ENCODE measurements around the gene CRYBG2. TPM values are rescaled to one million over a fixed set of nuclear protein-coding genes. Genes with fewer than 3 reads are reported as not detected.
"Not testable (repeated sequence)": the region's sequence is repeated elsewhere in the genome, so short reads cannot be mapped to it uniquely, and the experiment has no call there.

Gene CRYBG2
- total and polyA plus RNA-seq, 10 of the 15 experiments (the other 5 are each of a cell fraction or from before 2014, with no cell fraction given), result 0.03 to 1.2 (median 0.11) TPM; not detected in 4

- FAIRE-seq (no peak), DNase-seq (ENCODE audit: low read depth, low spot score) (no peak), ATAC-seq (no peak)
- H3K9me3 ChIP-seq (replicated peaks; ENCODE audit: control insufficient read depth, insufficient read depth, low read length), result no peaks in the 10 kb centered on the region
- H2AFZ ChIP-seq (ENCODE audit: control insufficient read depth, low read depth, low read length), result no peak overlapping the region
- no peaks in the 10 kb centered on the region for H3K79me2 ChIP-seq (ENCODE audit: control insufficient read depth, insufficient read depth, low read length)
- no peaks in the 10 kb centered on the region for H4K20me1 ChIP-seq (ENCODE audit: control insufficient read depth, insufficient read depth)
- H3K4me1 ChIP-seq (ENCODE audit: control insufficient read depth, insufficient read depth, low read length), result peaks cover 24% of the 10 kb centered on the region
- POLR2A ChIA-PET, result no interaction called here
- TF ChIP-seq POLR2A (IDR thresholded peaks at IDR 0.05; ENCODE audit: low read depth, low read length), result no peak
- no peak for TF ChIP-seq IRF5 (IDR thresholded peaks at IDR 0.05; ENCODE audit: borderline replicate concordance)
- TF ChIP-seq, protein P1, sequence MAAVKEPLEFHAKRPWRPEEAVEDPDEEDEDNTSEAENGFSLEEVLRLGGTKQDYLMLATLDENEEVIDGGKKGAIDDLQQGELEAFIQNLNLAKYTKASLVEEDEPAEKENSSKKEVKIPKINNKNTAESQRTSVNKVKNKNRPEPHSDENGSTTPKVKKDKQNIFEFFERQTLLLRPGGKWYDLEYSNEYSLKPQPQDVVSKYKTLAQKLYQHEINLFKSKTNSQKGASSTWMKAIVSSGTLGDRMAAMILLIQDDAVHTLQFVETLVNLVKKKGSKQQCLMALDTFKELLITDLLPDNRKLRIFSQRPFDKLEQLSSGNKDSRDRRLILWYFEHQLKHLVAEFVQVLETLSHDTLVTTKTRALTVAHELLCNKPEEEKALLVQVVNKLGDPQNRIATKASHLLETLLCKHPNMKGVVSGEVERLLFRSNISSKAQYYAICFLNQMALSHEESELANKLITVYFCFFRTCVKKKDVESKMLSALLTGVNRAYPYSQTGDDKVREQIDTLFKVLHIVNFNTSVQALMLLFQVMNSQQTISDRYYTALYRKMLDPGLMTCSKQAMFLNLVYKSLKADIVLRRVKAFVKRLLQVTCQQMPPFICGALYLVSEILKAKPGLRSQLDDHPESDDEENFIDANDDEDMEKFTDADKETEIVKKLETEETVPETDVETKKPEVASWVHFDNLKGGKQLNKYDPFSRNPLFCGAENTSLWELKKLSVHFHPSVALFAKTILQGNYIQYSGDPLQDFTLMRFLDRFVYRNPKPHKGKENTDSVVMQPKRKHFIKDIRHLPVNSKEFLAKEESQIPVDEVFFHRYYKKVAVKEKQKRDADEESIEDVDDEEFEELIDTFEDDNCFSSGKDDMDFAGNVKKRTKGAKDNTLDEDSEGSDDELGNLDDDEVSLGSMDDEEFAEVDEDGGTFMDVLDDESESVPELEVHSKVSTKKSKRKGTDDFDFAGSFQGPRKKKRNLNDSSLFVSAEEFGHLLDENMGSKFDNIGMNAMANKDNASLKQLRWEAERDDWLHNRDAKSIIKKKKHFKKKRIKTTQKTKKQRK (IDR thresholded peaks at IDR 0.05; ENCODE audit: low read depth, low read length), result no peak
- no peak for TF ChIP-seq ZBTB40 (IDR thresholded peaks at IDR 0.05; ENCODE audit: borderline replicate concordance)
- no peak for TF ChIP-seq CREB1 (IDR thresholded peaks at IDR 0.05; ENCODE audit: low read depth)
- in situ Hi-C loops (cut with MboI), result no loop called here
- RAD21 ChIA-PET (ENCODE audit: unreplicated experiment), result interaction anchor here (1.7 kb wide), 1 partner anchor 123 kb away, joined by 3 read pairs; no protein-coding TSS in a partner anchor
- no peak overlapping the region for H3K4me3 ChIP-seq
- BruUV-seq (replicated peaks), result no TSS peak
- intact Hi-C loops (cut with micrococcal nuclease; ENCODE audit: unreplicated experiment), result no loop called here
- no peaks in the 10 kb centered on the region for H3K36me3 ChIP-seq (ENCODE audit: control insufficient read depth in 2 of 2, insufficient read depth in 2 of 2, low read length in 1 of 2)
- no peak overlapping the region for H3K9ac ChIP-seq (ENCODE audit: control insufficient read depth, insufficient read depth, low read length)
- no peak overlapping the region for H3K27ac ChIP-seq (ENCODE audit: control insufficient read depth, insufficient read depth)
- SMC1A ChIA-PET (ENCODE audit: uncharacterized antibody, unreplicated experiment), result interaction anchor here (1.1 kb wide), 1 partner anchor 28 kb away, joined by 3 read pairs; no protein-coding TSS in a partner anchor
- H3K27me3 ChIP-seq (replicated peaks in 1 of 2; ENCODE audit: control insufficient read depth in 2 of 2, insufficient read depth in 2 of 2, low read length in 1 of 2), result no peaks in the 10 kb centered on the region
- CTCF ChIA-PET, result no interaction called here
- WGBS (ENCODE audit: insufficient coverage, insufficient replicate concordance, low lambda C conversion rate, missing lambda C conversion rate), result 93% methylated on average over 11 of the region's 11 CpGs
- no peak overlapping the region for H3K4me2 ChIP-seq (ENCODE audit: control insufficient read depth, insufficient read depth)
These were observed 59.9 kb downstream of the CRYBG2 start for GRCh38 chr1:26293911-26294463.

GRCh38 chr1:26292735-26293134 is 61.2 kb downstream of the CRYBG2 start:
- H3K9me3 ChIP-seq (replicated peaks; ENCODE audit: control insufficient read depth, insufficient read depth, low read length); in situ Hi-C loops (cut with MboI); H3K79me2 ChIP-seq (ENCODE audit: control insufficient read depth, insufficient read depth, low read length); H3K4me3 ChIP-seq; DNase-seq (ENCODE audit: low read depth, low spot score); FAIRE-seq; BruUV-seq (replicated peaks); H3K36me3 ChIP-seq (ENCODE audit: control insufficient read depth in 2 of 2, insufficient read depth in 2 of 2, low read length in 1 of 2); H4K20me1 ChIP-seq (ENCODE audit: control insufficient read depth, insufficient read depth); intact Hi-C loops (cut with micrococcal nuclease; ENCODE audit: unreplicated experiment); ATAC-seq; H3K27ac ChIP-seq (ENCODE audit: control insufficient read depth, insufficient read depth); H2AFZ ChIP-seq (ENCODE audit: control insufficient read depth, low read depth, low read length); RAD21 ChIA-PET (ENCODE audit: unreplicated experiment); H3K27me3 ChIP-seq (replicated peaks in 1 of 2; ENCODE audit: control insufficient read depth in 2 of 2, insufficient read depth in 2 of 2, low read length in 1 of 2); H3K4me2 ChIP-seq (ENCODE audit: control insufficient read depth, insufficient read depth); H3K9ac ChIP-seq (ENCODE audit: control insufficient read depth, insufficient read depth, low read length): not testable (repeated sequence)
- H3K4me1 ChIP-seq (ENCODE audit: control insufficient read depth, insufficient read depth, low read length), result peaks cover 37% of the 10 kb centered on the region
- WGBS (ENCODE audit: insufficient coverage, insufficient replicate concordance, low lambda C conversion rate, missing lambda C conversion rate), result 89% methylated on average over 5 of the region's 5 CpGs
- ChIA-PET POLR2A (interaction anchor here (0.6 kb wide), 1 partner anchor 295 kb away, joined by 4 read pairs; no protein-coding TSS in a partner anchor), CTCF (interaction anchor here (1.5 kb wide), 1 partner anchor 22 kb away, joined by 4 read pairs; no protein-coding TSS in a partner anchor), SMC1A (ENCODE audit: uncharacterized antibody, unreplicated experiment) (interaction anchor here (11.1 kb wide), 1 partner anchor 28 kb away, joined by 474 read pairs; the partner anchor contains the start of gene CD52)

Measured in GM12878 (cell line).